NCI-H446 treated with DMSO at 0.1 percent for 48 hours (cell line): ENCODE measurements around the gene CELA2B.
A peak's percentile ranks its signal among the peaks of the same experiment; 100 is the strongest.

Experiments used
- DNase-seq: peaks from one replicate; lab custom pipeline; 2025; lab: John Stamatoyannopoulos, UW

The CELA2B gene

DNA sequence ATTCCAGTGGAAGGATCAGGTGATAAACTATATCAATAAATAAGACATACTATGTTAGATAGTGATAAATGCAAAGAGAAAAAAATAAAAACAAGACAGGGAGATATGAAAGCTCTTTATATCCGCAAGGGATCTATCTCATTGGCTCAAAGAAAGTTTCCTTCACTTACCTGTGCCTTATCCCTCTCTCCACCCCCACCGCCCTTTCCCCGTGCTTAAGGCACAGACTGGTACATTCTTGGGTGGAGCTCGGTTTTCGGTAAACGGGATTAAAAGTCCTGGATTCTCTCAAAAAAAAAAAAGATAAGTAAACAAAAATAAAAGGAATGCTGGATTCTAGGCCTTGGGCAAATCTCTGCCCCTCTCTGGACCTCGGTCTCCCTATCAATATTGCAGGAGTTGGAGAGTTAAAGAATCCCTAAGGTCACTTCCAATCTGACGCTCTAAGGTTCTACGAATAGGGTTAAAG is 50.2 kb downstream of the CELA2B start:
- peak; percentile 48 for DNase-seq

DNA sequence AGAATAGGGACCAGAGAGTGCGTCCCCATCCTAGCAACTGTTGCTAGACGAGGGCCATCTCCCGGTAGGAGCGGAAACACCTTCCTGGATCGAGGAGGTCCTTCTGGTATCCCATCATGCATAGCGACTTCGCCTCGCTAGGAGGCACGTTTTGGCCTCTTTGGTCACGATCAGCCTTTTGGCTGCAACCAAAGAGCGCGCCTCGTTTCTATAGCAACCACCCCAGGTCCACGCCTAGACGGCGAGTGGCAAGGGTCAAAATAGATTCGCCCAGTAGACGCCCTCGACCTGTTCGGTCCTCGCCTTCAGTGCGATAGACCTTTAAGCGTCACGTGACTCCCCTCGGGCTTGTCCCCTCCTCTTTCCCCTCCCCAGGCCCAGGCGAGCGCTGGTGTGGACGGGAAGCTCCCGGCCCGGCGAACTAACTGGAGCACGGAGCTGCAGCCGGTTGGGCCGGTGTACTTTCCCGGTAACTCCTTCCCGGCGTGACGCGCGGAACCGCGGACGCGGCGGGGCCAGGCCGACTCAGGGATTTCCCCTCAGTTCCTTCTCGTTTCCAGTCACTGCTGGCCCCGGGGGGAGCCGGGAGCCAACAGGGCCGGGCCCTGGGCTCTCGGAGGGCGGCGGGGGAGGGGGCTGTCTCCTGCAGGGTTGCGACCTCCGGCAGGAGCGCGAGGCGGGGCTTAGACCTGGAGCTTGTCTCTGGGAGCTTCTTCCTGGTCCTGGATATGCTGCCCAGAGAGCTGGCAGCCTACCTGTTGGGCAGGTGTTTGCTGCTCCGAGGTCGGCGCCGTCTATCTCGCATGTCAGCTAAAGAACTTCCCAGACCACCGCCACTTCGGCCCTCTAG is 50.8 kb downstream of the CELA2B start, which contains the start of gene DNAJC16:
Gene DNAJC16 (plus strand): TSS at position 359 of the 850 bp plus-strand sequence. CDS start 2,258 bp downstream, outside the sequence.
- DNase-seq: peak; percentile 100

DNA sequence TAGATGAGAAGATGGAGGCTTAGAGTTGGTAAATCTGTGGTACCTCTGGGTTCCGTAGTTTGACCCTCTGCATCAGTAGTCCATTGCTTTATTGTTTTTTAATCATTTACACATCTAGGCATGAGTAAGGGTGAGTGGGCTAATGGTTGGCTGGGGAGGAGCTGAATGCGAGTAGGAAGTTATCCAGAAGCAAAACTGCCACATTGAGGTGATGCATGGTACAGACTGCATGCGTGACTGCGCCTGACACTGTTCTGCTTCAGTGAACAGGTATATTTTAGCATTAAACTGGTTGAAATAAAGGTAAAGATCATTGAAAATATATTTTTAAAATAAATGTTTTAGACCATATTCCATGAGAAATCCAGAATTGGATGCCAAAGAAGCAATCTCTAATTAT is 55.1 kb downstream of the CELA2B start:
- no peak for DNase-seq

DNA sequence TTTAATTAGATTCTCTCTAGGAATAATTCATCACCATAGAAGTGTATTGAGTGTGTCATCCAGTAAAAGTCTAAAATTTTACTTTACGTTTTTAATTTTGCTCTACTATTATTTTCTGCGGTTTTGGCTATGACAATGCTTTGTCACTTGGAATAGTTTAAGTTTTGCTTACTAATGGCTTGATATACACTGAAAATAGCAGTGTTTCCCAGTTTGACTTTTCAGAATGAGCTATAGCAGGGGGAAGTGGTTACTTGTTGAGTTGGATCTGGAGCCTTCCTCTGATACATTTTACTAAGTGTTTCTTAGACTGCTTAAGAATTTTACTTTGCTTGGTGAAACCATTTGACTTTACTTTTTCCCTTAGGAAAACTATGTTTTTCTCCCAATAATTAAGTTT is 55.8 kb downstream of the CELA2B start:
- DNase-seq: no peak

DNA sequence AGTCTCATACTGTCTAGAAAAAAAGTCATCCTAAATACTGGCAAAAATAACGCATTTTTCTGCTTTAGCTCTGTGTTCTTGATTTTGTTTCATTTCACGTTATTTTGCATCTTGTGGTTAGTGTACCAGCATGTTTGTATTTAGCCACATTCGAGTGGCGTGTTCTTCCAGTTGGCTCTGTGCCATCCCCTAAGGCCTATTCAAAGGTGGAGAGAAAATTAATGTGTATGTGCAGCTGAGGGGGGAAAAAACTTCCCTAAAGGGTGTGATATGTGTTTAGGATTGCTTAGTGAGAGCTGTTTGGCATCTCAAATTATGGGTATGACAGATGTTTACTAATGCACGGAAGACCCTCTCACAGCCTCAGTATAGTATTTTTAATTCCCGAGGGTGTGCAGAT is 62.9 kb downstream of the CELA2B start:
- DNase-seq: no peak

DNA sequence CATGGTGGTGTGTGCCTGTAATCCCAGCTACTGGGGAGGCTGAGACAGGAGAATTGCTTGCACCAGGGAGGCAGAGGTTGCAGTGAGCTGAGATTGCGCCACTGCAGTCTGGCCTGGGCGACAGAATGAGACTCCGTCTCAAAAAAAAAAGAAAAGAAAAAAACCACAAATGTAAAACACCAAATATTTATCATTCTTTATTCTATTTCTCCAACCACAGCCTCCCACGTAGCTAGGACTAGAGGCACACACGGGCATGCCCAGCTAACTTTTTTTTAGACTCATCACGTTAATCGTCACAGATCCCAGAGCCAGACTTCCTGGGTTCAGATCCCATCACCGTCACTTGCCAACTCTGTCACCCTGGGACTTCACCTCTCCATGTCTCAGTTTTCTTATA is 64.3 kb downstream of the CELA2B start:
- no peak for DNase-seq
